ENCODE data around the gene UBE2F.
"Not testable (repeated sequence)": the region's sequence is repeated elsewhere in the genome, so short reads cannot be mapped to it uniquely, and the experiment has no call there.

The UBE2F gene

DNA sequence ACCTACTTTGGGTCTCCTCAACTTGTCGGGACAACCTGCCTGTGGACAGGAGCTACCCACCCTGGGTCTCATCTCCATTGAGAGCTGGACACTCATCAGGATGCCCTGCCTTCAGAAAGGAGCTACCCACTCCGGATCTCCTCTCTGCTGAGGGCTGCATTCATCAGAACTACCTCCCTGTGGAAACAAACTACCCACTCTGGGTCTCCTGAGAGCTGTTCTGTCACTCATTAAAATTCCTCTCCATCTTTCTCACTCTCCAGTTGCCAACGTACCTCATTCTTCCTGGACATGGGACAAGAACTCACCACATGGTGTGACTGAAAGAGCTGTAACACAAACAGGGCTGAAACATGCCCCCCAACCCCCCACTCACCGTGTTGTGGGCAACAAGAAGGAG lies 22.5 kb upstream of the UBE2F start:
- no peak for DNase-seq (ENCODE audit: low read depth)

DNA sequence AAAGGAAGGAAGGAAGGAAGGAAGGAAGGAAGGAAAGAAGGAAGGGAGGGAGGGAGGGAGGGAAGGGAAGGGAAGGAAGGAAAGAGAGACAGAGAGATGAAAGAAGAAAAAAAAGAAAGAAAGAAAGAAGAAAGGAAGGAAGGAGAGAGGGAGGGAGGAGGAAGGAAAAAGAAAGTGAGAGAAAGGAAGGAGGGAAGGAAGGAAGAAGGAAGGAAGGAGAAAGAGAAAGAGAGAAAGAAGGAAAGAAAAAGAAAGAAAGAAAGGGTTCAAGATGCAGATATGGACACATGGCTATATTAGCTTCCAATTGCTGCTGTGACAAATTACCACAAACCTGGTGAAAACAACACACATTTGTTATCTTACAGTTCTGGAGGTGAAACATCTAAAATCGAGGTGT lies 20.4 kb upstream of the UBE2F start:
- no peak for DNase-seq (ENCODE audit: low read depth)

DNA sequence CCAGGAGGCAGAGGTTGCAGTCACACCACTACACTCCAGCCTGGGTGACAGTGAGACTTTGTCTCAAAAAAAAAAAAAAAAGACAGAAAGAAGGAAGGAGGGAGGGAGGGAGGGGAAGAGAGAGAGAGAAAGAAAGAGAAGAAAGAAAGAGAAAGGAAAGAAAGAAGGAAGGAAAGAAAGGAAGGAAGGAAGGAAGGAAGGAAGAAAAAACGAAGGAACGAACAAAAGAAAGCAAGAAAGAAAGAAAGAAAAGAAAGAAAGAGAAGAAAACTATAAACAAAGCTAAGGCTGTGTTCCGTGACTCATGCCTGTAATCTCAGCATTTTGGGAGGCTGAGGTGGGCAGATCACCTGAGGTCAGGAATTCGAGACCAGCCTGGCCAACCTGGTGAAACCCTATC lies 15.5 kb upstream of the UBE2F start:
- DNase-seq (ENCODE audit: low read depth), result not testable (repeated sequence)

DNA sequence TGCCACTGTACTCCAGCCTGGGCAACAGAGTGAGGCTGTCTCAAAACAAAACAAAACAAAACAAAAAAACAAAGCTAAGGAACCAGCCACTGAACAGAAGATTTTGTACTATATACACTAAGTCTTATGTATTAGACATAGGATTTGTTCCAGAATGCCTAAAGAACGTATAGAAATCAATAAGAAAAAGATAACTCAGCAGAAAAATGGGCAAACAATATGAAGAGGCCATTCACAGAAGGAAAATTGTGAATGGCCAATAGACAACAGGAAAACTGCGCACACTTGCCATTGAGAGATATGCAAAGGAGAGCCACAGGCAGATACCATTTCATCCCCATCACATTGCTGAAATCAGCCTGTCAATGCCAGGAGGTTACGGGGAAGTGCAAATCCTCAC lies 14.9 kb upstream of the UBE2F start:
- no peak for DNase-seq (ENCODE audit: low read depth)

DNA sequence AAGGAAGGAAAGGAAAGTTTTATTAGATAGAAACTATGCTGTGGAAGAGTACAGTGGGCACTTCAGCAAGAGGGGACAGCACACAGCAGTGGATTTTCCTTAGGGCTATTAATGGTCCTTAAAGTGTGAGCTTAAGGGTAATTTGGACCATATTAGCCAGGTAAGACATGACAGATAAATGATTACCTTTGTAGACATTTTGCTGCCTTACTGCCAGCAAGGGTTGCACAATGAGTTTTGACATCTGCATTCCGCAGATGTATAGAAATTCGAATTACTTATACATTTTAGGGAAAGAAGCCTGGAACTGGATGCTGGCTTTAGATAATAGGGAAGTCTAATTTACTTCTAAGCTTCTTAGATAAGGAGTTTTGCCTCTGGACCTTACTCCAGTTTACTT lies 14.0 kb upstream of the UBE2F start:
- DNase-seq (ENCODE audit: low read depth), result no peak

DNA sequence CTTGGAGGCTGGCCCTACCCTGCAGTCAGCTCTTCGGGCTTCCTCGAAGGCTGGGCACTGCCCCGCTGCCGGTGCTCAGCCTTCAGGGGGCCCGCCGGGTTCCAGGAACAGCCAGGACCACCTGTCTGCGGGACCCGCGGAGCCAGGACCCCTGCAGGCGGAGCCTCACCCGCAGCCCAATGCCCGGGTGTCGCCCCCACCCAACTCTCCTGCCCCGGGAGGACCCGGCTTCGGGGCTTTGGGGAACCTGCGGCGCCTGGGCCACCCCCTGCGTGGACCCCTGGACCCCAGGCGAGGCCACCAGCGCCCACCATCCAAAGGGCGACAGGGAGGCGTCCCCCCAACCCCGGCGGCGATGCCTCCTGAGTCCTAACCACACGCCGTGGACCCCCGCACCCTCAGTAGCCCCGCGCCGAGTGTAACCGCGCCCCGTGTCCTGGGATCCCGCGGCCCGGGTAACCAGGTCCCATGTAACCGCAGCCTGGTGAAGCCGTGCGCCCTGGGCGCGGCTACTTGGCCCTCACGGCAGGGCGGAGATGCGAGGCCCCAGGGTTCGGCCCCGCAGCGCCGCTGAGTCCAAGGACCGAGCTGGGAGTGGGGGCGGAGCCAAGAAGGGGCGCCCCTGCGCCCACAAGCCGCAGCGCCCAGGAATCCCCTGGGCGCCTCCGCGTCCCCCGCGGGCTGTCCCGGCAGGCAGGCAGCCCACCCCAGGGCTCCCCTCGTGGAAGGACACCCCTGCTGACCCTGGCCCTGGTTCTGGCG lies 11.0 kb upstream of the UBE2F start:
- no peak for DNase-seq (ENCODE audit: low read depth)

DNA sequence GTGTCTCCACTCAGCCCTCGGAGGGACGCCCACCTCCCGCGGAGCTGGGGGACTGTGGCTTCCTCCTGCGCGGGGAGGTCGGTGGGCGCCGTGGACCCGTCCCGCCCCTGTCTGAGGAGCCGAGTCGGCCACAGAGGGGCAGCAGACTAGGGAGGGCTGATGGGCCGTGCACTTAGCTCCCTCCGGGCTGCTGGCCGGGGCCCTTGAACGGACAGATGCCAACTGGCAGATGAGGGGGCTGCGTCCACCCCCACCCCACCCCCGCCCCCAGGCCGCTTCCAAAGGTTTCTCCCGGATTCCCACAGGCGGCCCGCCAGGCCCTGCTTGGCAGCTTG lies 10.4 kb upstream of the UBE2F start:
- no peak for DNase-seq (ENCODE audit: low read depth)

DNA sequence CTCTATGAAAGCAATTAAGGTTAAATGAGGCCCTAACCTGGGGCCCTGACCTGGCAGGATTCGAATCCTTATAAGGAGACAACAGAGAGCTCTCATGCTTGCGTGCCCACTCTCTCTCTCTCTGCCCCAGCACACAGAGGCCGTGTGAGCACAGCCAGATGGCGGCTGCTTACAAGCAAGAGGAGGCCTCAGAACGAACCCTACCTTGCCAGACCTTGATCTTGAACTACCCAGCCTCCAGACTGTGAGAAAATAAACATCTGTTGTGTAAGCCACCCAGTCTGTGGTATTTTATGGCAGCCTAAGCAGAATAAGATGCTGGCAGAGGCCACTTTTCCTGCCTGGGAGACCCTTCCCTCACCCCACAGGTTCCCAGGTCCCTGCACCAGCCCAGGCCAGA lies 5.2 kb upstream of the UBE2F start:
- DNase-seq (ENCODE audit: low read depth), result no peak

DNA sequence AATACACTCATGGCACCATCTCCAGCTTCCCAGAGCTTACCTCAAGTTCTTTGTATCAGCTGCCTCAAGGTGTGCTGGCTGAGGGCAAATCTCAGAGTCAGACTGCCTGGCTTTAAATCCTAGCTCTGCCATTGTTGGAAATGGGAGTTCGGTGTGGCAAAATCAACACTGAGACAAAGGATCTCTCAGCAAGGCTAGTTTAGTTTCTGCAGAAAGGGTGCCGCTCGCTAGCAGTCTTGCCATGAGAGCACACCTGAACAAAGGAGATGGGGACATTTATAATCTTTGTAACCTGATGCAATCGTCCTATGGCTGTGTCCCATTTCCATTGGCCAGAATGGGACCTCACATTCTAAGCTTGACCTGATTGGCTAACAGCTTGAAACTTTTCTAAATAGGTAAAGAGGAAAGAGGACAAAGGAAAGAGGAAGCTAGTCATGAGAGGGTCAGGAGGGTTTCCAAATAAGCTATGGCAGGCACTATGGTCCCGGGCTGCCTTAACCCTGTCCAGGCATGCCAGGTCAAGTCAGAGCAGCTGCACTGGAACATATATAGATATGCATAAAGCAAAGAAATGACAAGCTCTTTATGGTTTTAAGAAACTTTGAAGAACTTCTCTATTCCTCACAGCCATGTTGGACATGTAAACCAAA lies 4.3 kb upstream of the UBE2F start:
- DNase-seq (ENCODE audit: low read depth), result no peak

DNA sequence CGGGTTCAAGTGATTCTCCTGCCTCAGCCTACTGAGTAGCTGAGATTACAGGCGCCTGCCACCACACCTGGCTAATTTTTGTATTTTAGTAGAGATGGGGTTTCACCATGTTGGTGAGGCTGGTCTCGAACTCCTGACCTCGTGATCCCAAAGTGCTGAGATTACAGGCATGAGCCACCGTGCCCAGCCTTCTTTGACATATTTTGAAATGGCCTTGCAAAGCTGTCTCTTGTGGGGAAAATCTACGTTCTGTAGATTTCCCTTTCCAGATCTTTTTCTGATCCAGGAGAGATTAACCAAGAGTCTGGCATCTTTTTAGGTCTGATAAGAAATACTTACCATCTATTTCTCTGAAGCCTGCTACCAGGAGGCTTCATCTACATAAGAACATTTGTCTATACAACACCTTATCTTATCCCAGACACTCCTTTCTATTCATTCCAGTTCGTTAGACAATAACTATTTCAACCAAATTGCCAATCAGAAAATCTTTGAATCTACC lies 3.3 kb upstream of the UBE2F start:
- DNase-seq (ENCODE audit: low read depth), result not testable (repeated sequence)

DNA sequence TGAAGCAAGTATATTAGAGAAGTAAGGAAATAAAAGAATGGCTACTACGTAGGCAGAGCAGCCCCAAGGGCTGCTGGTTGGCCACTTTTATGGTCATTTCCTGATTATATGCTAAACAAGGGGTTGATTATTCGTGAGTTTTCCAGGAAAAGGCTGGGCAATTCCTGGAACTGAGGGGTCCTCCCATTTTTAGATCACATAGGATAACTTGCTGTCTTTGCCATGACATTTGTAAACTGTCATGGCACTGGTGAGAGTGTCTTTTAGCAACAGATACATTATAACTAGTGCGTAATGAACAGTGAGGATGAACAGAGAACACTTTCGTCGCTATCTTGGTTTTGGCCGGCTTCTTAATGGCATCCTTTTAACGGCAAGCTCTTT lies 2.6 kb upstream of the UBE2F start:
- no peak for DNase-seq (ENCODE audit: low read depth)

DNA sequence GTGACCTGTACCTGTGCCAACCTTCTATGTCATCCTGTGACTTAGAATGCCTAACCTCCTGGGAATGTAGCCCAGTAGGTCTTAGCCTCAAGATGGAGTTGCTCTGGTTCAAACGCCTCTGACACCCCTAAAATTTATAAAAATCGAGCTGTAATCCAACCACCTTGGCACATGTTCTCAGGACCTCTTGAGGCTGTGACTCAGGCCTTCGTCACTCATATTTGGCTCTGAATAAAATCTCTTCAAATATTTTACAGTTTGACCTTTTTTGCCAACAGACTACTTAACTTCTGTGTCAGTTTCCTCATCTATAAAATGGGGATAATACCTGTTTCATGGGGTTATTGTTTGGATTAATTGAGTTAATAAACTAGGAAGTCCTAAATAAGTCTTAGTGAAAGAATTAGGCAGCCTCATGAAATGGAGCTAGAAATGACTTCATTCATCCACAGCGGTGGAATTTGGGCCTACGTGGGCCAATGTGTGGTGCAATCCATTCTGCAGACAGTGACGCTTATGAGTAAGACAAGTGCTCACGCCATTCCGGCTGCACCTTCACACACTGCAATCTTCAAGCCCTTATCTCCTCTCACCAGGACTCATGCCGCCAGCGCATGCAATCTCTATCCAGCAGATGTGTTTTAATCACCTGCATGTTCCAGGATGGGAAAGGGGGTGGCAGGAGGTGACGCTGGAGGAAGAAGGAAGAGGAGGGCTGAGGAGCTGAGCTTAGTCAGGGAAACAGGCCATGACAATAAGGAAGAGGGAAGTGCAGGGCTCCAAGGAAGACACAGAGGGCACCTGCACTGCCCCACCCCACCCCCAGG lies 2.0 kb upstream of the UBE2F start:
- no peak for DNase-seq (ENCODE audit: low read depth)

DNA sequence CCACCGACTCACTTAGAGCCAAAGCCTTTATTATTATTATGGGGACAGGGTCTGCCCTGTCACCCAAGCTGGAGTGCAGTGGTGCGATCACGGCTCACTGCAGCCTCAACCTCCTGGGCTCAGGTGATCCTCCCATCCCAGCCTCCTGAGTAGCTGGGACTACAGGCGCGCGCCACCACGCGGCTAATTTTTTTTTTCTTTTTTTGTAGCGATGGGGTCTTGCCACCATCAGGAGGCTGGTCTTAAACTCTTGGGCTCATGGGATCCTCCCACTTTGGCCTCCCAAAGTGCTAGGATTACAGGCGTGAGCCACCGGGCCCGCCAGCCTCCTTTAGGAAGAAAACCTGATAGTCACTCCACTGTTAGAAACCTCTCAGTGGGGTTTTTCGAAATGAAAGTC lies 970 bp upstream of the UBE2F start:
- DNase-seq (ENCODE audit: low read depth), result not testable (repeated sequence)

DNA sequence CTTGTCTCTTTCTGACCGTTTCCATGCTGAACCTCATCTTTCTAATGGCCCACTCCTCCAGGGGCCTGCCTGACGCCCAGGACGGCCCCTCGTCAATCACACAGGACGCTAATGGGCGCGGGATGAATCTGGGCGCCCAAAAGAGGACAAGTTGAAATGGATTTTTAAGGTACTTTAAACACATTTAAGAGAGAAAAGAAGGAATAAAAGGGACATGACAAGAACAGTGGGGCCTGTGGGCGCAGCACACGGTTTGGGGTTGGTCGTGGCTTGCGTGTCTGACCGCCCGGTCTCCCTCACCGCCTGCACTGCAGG lies 607 bp upstream of the UBE2F start:
- no peak for DNase-seq (ENCODE audit: low read depth)

DNA sequence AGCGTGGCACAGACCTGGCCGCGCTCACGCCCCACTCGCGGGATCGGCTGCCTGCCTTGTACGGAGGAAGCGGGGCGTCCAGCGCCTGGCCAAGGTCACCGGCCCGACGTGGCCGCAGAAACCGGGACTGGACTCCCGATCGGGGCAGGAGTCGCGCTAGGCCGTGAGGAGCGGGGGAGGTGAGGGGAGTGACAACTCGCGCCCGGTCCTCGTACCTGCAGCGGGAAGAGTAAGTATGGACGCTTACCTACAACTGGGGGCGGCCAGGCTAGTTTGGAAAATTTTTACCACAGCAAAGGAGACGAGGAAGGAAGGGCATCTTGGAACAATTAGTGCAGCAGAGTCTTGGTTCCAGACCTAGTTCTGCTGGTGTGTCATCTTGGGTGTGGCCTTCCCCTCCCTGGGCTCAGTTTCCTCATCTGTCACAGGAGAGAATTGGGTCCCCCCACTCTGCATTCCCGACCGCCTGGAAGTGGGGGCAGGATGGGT lies 693 bp downstream of the UBE2F start:
- DNase-seq (ENCODE audit: low read depth), result no peak

DNA sequence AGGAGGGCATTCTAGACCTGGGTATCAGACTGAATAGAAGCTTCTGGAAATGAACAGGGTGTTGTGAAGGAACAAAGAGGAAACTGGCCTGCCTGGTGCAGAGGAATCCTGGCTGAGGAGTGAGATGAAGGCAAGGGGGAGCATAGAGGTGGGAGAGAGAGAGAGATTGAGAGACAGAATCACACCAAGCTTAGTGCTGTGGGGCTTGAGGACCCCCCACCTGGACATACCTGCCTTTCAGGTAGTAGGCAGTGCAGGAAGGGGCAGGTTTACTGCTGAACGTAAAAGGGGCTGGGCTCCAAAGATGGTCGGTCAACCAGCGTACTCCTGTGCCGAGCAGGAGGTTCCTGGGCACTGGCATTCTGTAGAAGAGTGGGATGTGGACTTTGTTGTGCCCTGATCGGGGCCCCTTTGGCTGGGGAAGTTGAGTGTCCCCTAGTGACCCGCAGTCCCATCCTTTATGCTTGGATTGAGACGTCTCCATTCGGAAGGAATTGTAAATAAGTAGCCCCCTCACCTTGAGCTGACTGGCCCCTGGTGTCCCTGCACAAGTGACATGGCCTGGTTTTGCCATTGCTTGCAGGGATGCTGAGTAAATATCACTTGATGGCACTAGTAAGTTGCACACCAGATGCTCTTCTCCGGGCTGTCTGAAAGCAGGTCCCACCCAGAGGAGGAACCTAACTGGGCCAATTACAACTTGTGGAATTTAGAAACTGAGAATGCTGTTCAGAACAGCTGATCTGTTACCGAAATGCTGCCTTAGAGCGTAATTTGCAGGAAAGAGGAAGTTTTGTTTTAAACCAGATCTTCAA lies 1.4 kb downstream of the UBE2F start:
- DNase-seq (ENCODE audit: low read depth), result peak; percentile 76

DNA sequence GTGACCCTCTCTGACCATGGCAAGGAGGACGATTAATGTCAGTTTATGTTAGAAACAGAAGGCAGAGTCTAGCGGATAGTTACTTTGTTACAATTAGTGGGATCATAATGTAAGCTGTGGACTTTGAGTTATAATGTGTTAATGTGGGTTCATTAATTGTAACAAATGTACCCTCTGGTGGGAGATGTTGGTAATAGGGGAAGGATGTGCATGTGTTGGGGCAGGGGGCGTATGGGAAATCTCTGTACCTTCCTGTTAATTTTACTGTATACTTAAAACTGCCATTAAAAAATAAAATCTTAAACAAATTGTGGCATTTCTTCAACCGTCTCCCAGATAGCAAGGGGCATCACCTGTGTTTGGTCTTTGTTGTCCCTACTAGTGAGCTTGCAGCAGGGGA lies 4.8 kb downstream of the UBE2F start:
- DNase-seq (ENCODE audit: low read depth), result no peak

DNA sequence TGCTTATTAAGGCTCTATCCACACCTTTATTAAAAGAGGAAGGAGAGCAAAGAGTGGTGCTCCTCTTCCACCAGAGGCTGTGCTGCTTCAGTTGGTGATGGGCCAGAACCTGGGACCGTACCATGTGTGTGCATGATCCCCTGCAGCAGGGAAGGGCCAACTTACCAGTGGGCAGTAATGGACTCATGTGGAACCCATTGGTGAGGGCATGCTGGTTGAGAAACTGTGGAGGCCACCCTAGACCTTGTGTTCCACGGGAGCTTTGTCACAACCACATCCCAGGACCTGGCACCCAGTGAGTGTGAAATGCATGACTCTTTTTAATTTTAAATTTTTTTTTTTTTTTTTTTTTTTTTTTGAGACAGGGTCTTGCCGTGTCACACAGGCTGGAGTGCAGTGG lies 5.4 kb downstream of the UBE2F start:
- no peak for DNase-seq (ENCODE audit: low read depth)

DNA sequence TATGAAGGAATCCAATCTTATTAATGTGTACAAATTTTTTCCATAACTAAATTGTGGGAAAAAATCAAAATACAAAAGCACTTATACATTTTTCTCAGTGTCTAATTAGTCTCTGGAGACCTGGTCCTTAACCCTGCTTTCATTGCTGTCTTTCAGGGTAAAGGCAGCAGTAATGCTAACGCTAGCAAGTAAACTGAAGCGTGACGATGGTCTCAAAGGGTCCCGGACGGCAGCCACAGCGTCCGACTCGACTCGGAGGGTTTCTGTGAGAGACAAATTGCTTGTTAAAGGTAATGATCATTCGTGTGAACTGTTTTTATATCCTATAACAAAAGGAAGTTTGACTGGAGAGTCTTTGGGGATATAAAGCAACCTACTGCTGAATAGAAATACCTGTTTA lies 6.1 kb downstream of the UBE2F start:
- DNase-seq (ENCODE audit: low read depth), result no peak

DNA sequence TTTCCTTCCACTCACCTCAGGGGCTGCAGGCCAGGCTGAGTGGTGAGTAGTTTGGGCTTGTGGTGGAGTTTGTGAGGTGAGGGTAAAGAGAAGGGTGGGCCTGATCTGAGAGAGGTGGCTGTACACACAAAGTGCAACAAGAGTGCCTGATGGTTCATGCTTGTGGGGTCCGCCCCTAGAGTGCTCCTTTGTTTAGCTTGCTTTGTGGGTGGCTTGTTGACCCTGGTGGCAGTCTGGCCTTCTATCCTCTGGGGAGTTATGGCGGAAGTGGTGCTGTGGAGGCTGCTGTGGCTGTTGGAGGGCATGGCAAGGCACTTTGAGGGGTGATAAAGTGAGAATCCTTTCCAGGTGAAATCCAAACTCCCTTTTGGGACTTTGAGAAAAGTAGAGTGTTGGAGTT lies 10.6 kb downstream of the UBE2F start:
- DNase-seq (ENCODE audit: low read depth), result no peak

DNA sequence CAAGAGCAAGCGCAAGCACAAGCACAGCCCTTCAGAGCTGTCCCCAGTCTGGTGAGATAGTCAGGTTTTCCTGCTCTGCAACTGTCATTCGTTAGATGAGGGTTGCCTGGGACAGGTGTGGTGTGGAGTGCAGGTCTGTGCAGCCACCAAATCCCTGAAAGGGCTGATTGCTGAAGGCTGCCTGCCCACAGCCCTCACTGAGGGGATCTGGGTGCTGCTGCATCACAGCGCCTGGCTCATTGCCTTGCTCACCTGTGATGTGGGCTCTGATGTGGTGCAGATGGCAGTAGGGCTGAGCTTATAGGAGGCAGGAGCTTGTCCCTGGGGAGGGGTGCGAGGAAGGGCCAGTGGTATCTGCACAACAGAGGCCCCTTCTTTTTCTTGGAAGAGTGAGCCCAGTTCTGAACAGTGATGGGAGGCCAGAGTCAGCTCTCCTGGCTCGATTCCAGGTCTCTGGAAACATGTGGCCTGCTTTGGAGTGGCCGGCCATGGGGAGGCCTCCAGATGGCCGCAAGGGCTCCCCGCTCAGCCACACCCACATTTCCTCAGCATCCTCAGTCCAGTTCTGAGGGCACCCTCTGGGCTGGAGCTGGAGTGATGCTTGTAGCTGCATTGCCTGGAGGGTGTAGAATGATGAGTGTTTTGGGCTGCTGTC lies 11.4 kb downstream of the UBE2F start:
- no peak for DNase-seq (ENCODE audit: low read depth)

DNA sequence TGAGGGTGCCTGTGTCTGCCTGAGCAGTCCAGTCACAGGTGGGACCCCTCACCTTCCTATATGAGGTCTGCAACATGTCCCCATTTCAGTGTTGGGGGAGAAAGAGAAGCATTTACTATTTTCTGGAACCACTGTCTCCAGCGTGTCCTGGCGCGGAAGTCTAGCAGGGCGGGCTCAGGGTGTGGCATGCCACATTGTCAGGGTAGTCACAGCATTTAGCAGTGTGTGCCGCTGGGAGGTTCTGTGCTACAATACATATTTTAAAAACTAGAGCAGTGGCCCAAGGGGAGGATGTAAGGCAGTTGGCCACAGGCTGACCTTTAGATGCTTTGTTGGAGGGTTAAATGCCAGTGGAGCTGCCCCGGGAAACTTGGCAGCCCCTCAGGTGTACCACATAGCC lies 12.5 kb downstream of the UBE2F start:
- no peak for DNase-seq (ENCODE audit: low read depth)
